Aorta (tissue), 5 donors: Measurements from ENCODE around the gene ASIC1. TPM values are rescaled to one million over a fixed set of nuclear protein-coding genes. Genes with fewer than 3 reads are reported as not detected.

Experiments
- ATAC-seq: fragments of 200-7000 bp; cut with Tn5 transposase; one replicate; pipeline ENCODE4 v1.9.1; 2022; ENCODE audit warnings: moderate library complexity; ENCODE audit not compliant: low FRiP score
- DNase-seq, 2 donors: peaks; one replicate each; pipeline ENCODE4 v3.0.0-alpha.2; 2020
- H3K27ac ChIP-seq, 2 donors: one replicate each; pipeline ENCODE4 v1.5.1; 2013; ENCODE audit warnings: low read length in 2 of 2, mild to moderate bottlenecking in 2 of 2, moderate library complexity in 2 of 2, control low read depth in 1 of 2, inconsistent platforms in 1 of 2, low read depth in 1 of 2
- H3K27me3 ChIP-seq, 2 donors: one replicate each; pipeline ENCODE4 v1.6.1; 2013; ENCODE audit warnings: control low read depth in 1 of 2, low read length in 1 of 2, mild to moderate bottlenecking in 1 of 2, moderate library complexity in 1 of 2; ENCODE audit not compliant: insufficient read depth in 2 of 2, control insufficient read depth in 1 of 2
- H3K36me3 ChIP-seq, 2 donors: one replicate each; pipeline ENCODE4 v1.6.1; 2013; ENCODE audit warnings: control low read depth in 1 of 2, low read length in 1 of 2, mild to moderate bottlenecking in 1 of 2; ENCODE audit not compliant: insufficient read depth in 2 of 2, control insufficient read depth in 1 of 2
- H3K4me1 ChIP-seq, 2 donors: one replicate each; pipeline ENCODE4 v1.6.1; 2013; ENCODE audit warnings: low read length in 2 of 2, control low read depth in 1 of 2, mild to moderate bottlenecking in 1 of 2, moderate library complexity in 1 of 2; ENCODE audit not compliant: insufficient read depth in 2 of 2, control insufficient read depth in 1 of 2
- H3K4me3 ChIP-seq, 2 donors: one replicate each; pipeline ENCODE4 v1.5.1; 2013; ENCODE audit warnings: low read length in 2 of 2, control low read depth in 1 of 2, mild to moderate bottlenecking in 1 of 2
- H3K9me3 ChIP-seq: one replicate; pipeline ENCODE4 v1.6.1; 2013; ENCODE audit warnings: mild to moderate bottlenecking, low read length; ENCODE audit not compliant: control insufficient read depth
- WGBS, 2 donors: extraction: QIAGEN DNeasy Blood & Tissue Kit; methylation state at CpG; one replicate each; pipeline ENCODE4 v1.1.7; 2013; 5-methylcytosine and 5-hydroxymethylcytosine counted together
- intact Hi-C, 2 donors: fragments of 100-400 bp; cut with DNase I; formaldehyde crosslinking; loops; one replicate each; pipeline versions ENCODE4 v1.14.2 to v1.15.0; 2022
- long read RNA-seq, 2 donors: library from polyadenylated mRNA; unstranded; transcript quantifications; one replicate each; pipeline ENCODE4 v2.0.0, GENCODE V29; 2020 to 2021
- polyA plus RNA-seq, 2 donors: library from polyadenylated mRNA; stranded (reverse); fragments of 200-250 nt; gene quantifications; one replicate each; pipeline ENCODE4 v1.2.3, GENCODE V29; 2013
- total RNA-seq, 2 donors: library from RNA; stranded (reverse); fragmentation: NEBNext Ultra II Directional; extraction: Animal tissue kit (Norgen Biotek cat#: 25700); gene quantifications; one replicate each; pipeline ENCODE4 v1.2.1, GENCODE V29; 2021
- donor health status: healthy with polysubstance abuse.
- donor health status: Bipolar disorder and iron deficiency.
- donor health status: DM: no; HTN: no; CAD: no.
- donor health status: DM: no; HTN: no; CAD: no.
- donor health status: DM: yes; HTN: yes; CAD: no.

Gene ASIC1
- total RNA-seq: 1 to 10 TPM in 1 of 2 donors, under 1 TPM in 1; 0.39 to 5.8 TPM
- polyA plus RNA-seq: 1 to 10 TPM in 1 of 2 donors, not detected in 1; 1.2 TPM
- long read RNA-seq, donor 1: 0 reads
- long read RNA-seq, donor 2, partial matches to known transcripts: 0 of 1 reads
- long read RNA-seq, donor 2, other reads (novel, unspliced or antisense): 1 of 1 reads

DNA sequence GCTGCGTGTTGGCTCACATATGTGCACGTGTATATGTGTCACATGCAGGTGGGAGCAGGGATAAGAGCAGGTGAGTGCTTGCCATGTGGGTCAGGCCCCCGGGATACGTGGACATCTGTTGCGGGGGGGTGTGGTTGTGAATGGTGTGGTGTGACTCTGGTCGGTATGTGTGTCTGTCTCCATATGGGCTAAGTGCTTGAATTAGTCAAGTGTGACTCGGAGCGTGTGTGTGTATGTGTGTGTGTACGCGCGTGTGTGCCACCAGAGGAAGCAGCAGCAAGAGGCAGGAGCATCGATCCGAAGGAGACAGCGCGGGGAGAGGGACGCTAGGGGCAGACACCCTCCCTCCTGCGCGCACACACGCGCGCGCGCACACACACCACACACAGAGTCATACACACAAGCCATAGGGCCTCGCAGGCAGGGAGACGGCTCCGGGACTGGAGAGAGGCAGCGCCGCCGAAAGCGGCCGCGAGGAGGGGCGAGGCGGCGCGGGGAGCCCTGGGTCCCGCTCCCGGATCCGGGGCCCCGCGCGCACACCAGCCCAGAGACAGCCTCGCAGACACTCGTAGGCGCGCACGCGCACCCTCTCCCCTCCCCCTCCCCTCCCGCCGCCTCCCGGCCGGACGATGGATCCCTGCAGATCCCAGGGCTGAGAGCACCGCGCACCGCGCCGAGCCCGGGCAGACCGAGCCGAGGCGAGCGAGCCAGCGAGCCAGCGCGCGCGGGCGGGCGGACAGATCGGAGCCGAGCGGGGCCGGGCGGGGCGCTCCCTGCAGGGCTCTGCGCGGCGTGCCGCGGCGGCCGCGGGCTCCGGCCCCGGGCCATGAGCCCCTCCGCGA is at the start of gene ASIC1:
TSS of gene ASIC1 (plus strand) at position 597 of the 842 bp plus-strand sequence. CDS start 1,171 bp downstream, outside the sequence.
- DNase-seq (peak; percentile 76 to 90), ATAC-seq (peak; percentile 66)
- 1 to 2% methylated on average over 43 to 88 of the region's 88 CpGs for WGBS, 2 donors

DNA sequence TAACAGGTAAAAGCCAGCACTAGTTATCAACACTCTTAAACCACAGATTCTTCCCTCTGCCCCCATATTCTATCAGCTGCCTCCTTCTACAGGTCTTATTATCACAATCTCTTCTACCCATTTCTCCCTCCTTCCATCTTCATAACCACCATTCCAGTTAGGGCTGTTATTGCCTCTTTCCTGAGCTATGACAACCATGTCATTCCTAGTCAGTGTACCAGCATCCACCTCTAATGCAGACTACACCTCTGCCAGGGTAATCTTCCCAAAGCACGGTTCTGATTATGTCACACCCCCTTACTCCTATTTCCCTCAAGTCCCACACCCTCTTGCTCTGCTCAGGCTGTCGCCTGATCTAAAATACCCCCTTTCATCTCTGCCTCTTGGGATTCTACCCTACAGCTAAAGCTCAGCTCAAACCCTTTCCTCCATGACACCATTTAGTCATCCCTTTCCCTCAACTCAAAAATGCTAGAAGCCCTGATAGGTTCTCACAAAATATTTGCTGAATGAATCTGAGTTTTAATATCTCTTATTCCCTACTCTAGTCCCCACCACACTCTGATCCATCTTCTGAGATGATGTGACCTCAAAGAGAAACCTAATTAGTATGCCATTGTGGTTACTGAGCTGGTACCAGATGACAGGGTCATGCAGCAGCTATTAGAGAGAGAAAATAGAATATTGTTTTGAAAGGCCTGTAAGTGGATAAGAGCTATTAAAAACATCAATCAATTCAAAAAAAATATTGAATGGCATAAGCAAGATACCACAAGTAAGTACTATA is 43.8 kb upstream of the ASIC1 start:
- Histone ChIP-seq H3K36me3 (peaks cover 0 to 2% of the 10 kb centered on the region in 2 donors), H3K27ac (no peak overlapping the region), H3K4me1 (no peaks in the 10 kb centered on the region), H3K9me3 (no peaks in the 10 kb centered on the region), H3K4me3 (no peak overlapping the region), H3K27me3 (no peaks in the 10 kb centered on the region)
- DNase-seq (no peak), ATAC-seq (no peak)
- 91% methylated on average over 2 of the region's 2 CpGs for WGBS, 2 donors
- intact Hi-C loops: no loop called here

More for the DNA sequence above, at the start of gene ASIC1:
- Histone ChIP-seq H3K27ac (no peak within 1 kb of the TSS), H3K4me1 (no peaks in the 10 kb centered on the region), H3K36me3 (no peaks in the 10 kb centered on the region), H3K9me3 (no peaks in the 10 kb centered on the region), H3K27me3 (no peaks in the 10 kb centered on the region), H3K4me3 (peak within 1 kb of the TSS; percentile 44 to 56)
- intact Hi-C loops: loop anchor here (2.0 to 10.0 kb wide), 4 partner anchors 90 to 282 kb away; no protein-coding TSS in a partner anchor

DNA sequence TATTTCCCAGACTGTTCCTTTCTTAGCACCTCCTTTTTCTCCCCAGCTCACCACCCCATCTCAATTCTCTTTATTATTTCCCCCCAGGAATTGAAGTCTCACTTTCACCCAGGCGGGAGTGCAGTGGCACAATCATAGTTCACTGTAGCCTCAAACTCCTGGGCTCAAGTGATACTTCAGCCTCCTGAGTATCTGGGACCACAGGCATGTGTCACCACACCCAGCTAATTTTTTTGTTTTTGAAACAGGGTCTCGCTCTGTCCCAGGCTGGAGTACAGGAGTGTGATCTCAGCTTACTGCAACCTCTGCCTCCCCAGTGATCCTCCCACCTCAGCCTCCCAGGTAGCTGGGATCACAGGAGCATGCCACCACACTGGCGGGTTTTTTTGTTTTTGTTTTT is 43.1 kb upstream of the ASIC1 start:
- no peak overlapping the region for H3K27ac ChIP-seq
- H3K4me3 ChIP-seq: no peak overlapping the region
- intact Hi-C loops: no loop called here
- DNase-seq: no peak
- H3K9me3 ChIP-seq: no peaks in the 10 kb centered on the region
- no peak for ATAC-seq
- peaks cover 0 to 2% of the 10 kb centered on the region in 2 donors for H3K36me3 ChIP-seq
- no peaks in the 10 kb centered on the region for H3K27me3 ChIP-seq
- no peaks in the 10 kb centered on the region for H3K4me1 ChIP-seq
- 98% methylated on average over 3 of the region's 3 CpGs for WGBS, 2 donors

DNA sequence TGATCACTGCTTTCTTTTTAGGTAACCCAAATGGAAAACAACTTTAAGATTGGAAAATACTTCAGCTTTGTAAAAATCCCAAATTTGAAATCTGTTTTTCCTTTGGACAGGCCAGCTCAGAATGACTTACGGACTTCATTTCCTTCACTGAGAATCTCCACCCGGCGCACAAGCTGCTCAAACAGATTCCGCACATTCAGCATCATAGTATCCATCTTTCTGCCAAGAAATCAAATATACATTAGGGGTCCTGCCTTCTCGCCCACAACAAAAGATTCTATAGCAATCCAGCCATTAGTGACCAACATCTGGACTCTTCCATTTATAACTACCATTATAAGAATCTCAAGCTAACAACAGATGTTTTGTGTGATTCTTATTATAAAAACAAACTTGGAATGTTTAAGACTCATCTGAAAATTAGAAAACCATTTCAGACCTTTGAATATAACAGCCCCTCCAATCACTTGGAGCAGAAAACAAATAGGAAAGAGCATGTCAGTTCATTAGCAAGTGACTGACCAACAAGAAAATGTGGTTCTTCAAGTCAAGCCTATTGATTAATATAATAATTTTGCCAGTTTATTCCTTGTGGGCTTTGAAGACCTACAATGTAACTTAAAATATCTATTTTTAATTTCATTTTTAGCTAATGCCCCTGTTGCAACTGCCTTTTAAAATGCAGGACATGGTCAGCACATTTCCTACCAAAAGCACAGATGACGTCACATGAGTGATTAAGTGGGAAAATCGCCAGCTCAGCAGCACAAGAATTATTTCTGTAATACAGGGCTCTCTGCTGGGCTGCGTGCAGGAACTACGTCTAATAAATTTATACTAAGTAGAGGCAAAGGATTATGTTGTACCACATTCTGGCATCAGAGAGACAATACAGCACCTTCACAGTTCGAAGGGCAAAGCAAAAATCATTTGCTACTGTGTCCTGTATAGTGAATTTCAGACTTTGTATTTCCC is 40.6 kb upstream of the ASIC1 start:
- no peaks in the 10 kb centered on the region for H3K27me3 ChIP-seq
- no peaks in the 10 kb centered on the region for H3K9me3 ChIP-seq
- H3K4me1 ChIP-seq: no peaks in the 10 kb centered on the region
- no peak overlapping the region for H3K27ac ChIP-seq
- peak; percentile 84 for ATAC-seq
- peak in 1 of 2 donors; percentile 80 for DNase-seq
- no peak overlapping the region for H3K4me3 ChIP-seq
- peaks cover 0 to 2% of the 10 kb centered on the region in 2 donors for H3K36me3 ChIP-seq
- intact Hi-C loops: no loop called here
- 47 to 51% methylated on average over 10 of the region's 10 CpGs for WGBS, 2 donors

DNA sequence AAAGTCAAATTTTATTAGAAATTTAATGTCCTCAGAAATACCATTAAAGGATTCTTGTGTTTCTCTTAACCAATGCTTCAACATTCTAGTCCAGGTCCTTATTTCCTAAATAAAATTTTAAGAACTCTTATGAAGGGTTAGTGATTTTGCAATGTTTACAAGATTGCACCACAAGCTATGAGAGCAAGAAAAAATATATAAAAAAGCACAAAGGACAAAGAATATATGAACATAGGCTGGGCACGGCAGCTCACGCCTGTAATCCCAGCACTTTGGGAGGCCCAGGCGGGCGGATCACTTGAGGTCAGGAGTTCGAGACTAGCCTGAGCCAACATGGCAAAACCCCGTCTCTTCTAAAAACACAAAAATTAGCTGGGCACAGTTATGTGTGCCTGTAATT is 39.8 kb upstream of the ASIC1 start:
- H3K27me3 ChIP-seq: no peaks in the 10 kb centered on the region
- H3K4me3 ChIP-seq: no peak overlapping the region
- no peak for ATAC-seq
- no peaks in the 10 kb centered on the region for H3K4me1 ChIP-seq
- no peaks in the 10 kb centered on the region for H3K9me3 ChIP-seq
- DNase-seq: no peak
- H3K27ac ChIP-seq: no peak overlapping the region
- intact Hi-C loops: no loop called here
- WGBS, 2 donors: 91 to 92% methylated on average over 6 of the region's 6 CpGs
- H3K36me3 ChIP-seq: peaks cover 0 to 2% of the 10 kb centered on the region in 2 donors

DNA sequence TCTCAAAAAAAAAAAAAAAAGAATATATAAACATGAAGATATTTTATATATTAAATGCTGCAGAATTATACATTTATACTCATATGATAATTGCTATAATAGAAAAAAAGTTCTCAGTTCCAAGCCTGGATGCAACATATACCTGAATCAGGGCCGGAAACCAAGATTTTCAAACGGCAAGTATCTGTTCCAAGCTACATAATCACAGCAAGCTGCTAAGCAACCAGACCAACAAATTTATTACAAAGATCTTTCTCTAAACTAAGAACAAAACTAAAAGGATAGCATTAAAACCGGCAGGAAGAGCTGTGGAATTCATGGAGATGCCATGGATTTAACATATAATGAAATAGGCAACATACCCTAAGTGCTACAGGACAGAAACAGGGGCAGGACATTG is 39.2 kb upstream of the ASIC1 start:
- WGBS, 2 donors: 35 to 53% methylated on average over 3 of the region's 3 CpGs
- no peaks in the 10 kb centered on the region for H3K9me3 ChIP-seq
- no peak for ATAC-seq

DNA sequence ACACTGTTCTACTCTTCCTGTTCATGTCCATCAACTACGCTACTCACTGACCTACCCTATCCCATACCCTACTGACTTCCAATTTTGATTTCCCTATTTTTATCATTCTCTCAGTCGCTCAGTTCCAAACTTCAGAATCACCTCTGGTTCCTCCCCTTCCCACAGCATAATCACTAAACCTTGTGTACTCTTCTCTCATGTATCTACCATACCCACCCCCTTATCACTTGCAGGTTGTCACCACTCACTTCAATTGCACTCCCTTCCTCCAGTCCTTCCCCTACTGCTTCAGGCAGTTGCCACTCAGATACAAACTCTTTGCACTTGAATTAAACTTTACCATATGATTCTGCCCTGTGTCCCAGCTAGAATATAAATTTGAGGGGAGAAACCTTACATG is 38.4 kb upstream of the ASIC1 start:
- no peak for ATAC-seq
- DNase-seq: no peak
- intact Hi-C loops: no loop called here

More for the DNA sequence above, 39.2 kb upstream of the ASIC1 start:
- no peak for DNase-seq
- Histone ChIP-seq H3K4me3 (no peak overlapping the region), H3K36me3 (peaks cover 0 to 2% of the 10 kb centered on the region in 2 donors), H3K27ac (no peak overlapping the region), H3K27me3 (no peaks in the 10 kb centered on the region), H3K4me1 (no peaks in the 10 kb centered on the region)
- intact Hi-C loops: no loop called here

DNA sequence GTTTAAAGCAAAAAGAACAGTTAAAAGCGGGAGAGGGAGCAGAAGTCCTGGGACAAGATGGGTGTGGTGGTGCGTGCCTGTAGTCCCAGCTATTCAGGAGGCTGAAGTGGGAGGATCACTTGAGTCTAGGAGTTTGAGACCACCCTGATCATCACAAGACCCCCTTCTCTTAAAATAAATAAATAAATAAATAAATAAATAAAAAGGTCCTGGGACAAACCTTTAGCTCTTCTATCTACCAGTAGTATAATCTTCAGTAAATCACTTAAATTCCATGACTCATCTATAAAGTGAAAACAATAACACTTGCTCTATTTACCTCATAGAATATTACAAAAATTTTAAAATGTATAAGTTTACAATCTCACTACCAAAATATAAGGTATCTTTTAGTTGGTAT is 37.9 kb upstream of the ASIC1 start:
- H3K4me1 ChIP-seq: no peaks in the 10 kb centered on the region
- H3K27me3 ChIP-seq: no peaks in the 10 kb centered on the region
- no peaks in the 10 kb centered on the region for H3K9me3 ChIP-seq
- H3K36me3 ChIP-seq: no peaks in the 10 kb centered on the region
- intact Hi-C loops: no loop called here
- H3K27ac ChIP-seq: no peak overlapping the region
- ATAC-seq (no peak), DNase-seq (no peak)
- H3K4me3 ChIP-seq: no peak overlapping the region
- WGBS, 2 donors: 97 to 98% methylated on average over 2 of the region's 2 CpGs

More for the DNA sequence above, 38.4 kb upstream of the ASIC1 start:
- H3K36me3 ChIP-seq: peaks cover 0 to 2% of the 10 kb centered on the region in 2 donors
- WGBS, 2 donors: 97 to 100% methylated on average over 2 of the region's 2 CpGs
- no peak overlapping the region for H3K4me3 ChIP-seq
- H3K27ac ChIP-seq: no peak overlapping the region
- H3K27me3 ChIP-seq: no peaks in the 10 kb centered on the region
- H3K4me1 ChIP-seq: no peaks in the 10 kb centered on the region
- H3K9me3 ChIP-seq: no peaks in the 10 kb centered on the region
